HepG2 (cell line): ENCODE results near the gene DEFB112. TPM values are rescaled to one million over a fixed set of nuclear protein-coding genes. Genes with fewer than 3 reads are reported as not detected.

Experiments used
- BHLHE40 ChIP-seq: IDR thresholded peaks from 2 replicates; pipeline ENCODE4 v1.6.1; 2011; ENCODE audit warnings: low read length, improper control_type of control experiment
- CBX1 ChIP-seq: IDR thresholded peaks from one replicate; pipeline ENCODE4 v1.6.1; 2016; ENCODE audit warnings: antibody characterized with exemption, low read depth
- CSRNP1 ChIP-seq: sonication (generic); formaldehyde crosslinking; IDR thresholded peaks from 2 replicates; pipeline ENCODE4 v1.8.1; 2023; ENCODE audit warnings: mild to moderate bottlenecking, missing genetic modification reagents
- DR1 ChIP-seq: sonication (generic); formaldehyde crosslinking; IDR thresholded peaks from 2 replicates; pipeline ENCODE4 v1.8.0; 2021; ENCODE audit warnings: mild to moderate bottlenecking, missing genetic modification reagents, inconsistent platforms
- ESRRA ChIP-seq: sonication (generic); formaldehyde crosslinking; IDR thresholded peaks from 2 replicates; pipeline ENCODE4 v1.5.1; 2020; ENCODE audit warnings: mild to moderate bottlenecking, low read depth, missing genetic modification reagents
- HES4 ChIP-seq: sonication (generic); formaldehyde crosslinking; IDR thresholded peaks from 2 replicates; pipeline ENCODE4 v1.9.0; 2021; ENCODE audit warnings: mild to moderate bottlenecking, missing genetic modification reagents, borderline replicate concordance
- JUN ChIP-seq: sonication (generic); formaldehyde crosslinking; IDR thresholded peaks from 2 replicates; pipeline ENCODE4 v1.4.0; 2020; ENCODE audit warnings: mild to moderate bottlenecking, missing genetic modification reagents
- KAT2B ChIP-seq: fragments of 150-350 bp; IDR thresholded peaks from 2 replicates; pipeline ENCODE4 v1.6.1; 2014; ENCODE audit warnings: low read depth, low read length, borderline replicate concordance
- MEIS2 ChIP-seq: sonication (generic); formaldehyde crosslinking; IDR thresholded peaks from 2 replicates; pipeline ENCODE4 v1.9.0; 2021; ENCODE audit warnings: mild to moderate bottlenecking, missing genetic modification reagents
- NR2C2 ChIP-seq: sonication (generic); formaldehyde crosslinking; IDR thresholded peaks from 2 replicates; pipeline ENCODE4 v1.4.0; 2020; ENCODE audit warnings: missing genetic modification reagents, mild to moderate bottlenecking, moderate library complexity, borderline replicate concordance
- RFX3 ChIP-seq: IDR thresholded peaks from 2 replicates; pipeline ENCODE4 v1.6.1; 2016; ENCODE audit warnings: missing biosample characterization, missing genetic modification reagents
- UBTF ChIP-seq: sonication (generic); formaldehyde crosslinking; IDR thresholded peaks from 2 replicates; pipeline ENCODE4 v1.4.0; 2020; ENCODE audit warnings: mild to moderate bottlenecking, missing genetic modification reagents
- ZBTB34 ChIP-seq: sonication (generic); formaldehyde crosslinking; IDR thresholded peaks from 2 replicates; pipeline ENCODE4 v1.8.0; 2022; ENCODE audit warnings: mild to moderate bottlenecking, missing genetic modification reagents
- ZNF207 ChIP-seq: fragments of 450-650 bp; IDR thresholded peaks from 2 replicates; pipeline ENCODE4 v1.6.1; 2016; ENCODE audit warnings: antibody characterized with exemption, borderline replicate concordance
- ZNF329 ChIP-seq: sonication (generic); formaldehyde crosslinking; IDR thresholded peaks from 2 replicates; pipeline ENCODE4 v1.9.0; 2021; ENCODE audit warnings: low read depth, mild to moderate bottlenecking, missing genetic modification reagents
- ZNF337 ChIP-seq: sonication (generic); formaldehyde crosslinking; IDR thresholded peaks from 2 replicates; pipeline ENCODE4 v1.5.1; 2020; ENCODE audit warnings: missing genetic modification reagents, low read depth, mild to moderate bottlenecking, borderline replicate concordance
- ZNF430 ChIP-seq: sonication (generic); formaldehyde crosslinking; IDR thresholded peaks from 2 replicates; pipeline ENCODE4 v1.9.0; 2021; ENCODE audit warnings: mild to moderate bottlenecking, missing genetic modification reagents
- polyA plus RNA-seq, 8 experiments: library from polyadenylated mRNA; depleted of rRNA in 3 of 8; stranded (reverse) in 7 of 8; unstranded in 1 of 8; fragments of >200 nt; fragmentation: Illumina TruSeq in 4 of 8; extraction: Trizol in 4 of 8; gene quantifications; 2 replicates each; pipeline versions ENCODE4 v1.2.1 to v1.2.3, GENCODE V29; 2011 to 2016; ENCODE audit warnings: low read depth in 4 of 8, missing spikeins in 1 of 8, mixed read lengths in 1 of 8; ENCODE audit not compliant: insufficient read depth in 1 of 8
- total RNA-seq, 5 experiments: library from RNA; depleted of rRNA; stranded (reverse); fragments of >200 nt; fragmentation: Illumina TruSeq; extraction: Trizol; gene quantifications; 2 replicates each; pipeline ENCODE4 v1.2.3, GENCODE V29; 2016; ENCODE audit warnings: low read depth in 1 of 5

Gene DEFB112
- total and polyA plus RNA-seq, 2 of the 13 experiments (the other 11 are each of a cell fraction or from before 2014, with no cell fraction given), result not detected

GRCh38 chr6:50093116-50093937 is 43.6 kb upstream of the DEFB112 start (continued):
- no peak for TF ChIP-seq HES4 (CRISPR knock-in tag)
- TF ChIP-seq CBX1, result no peak
- TF ChIP-seq DR1 (CRISPR knock-in tag), result no peak
- TF ChIP-seq ESRRA, result peak; percentile 72; the same call in 1 of the 2 replicates
- no peak for TF ChIP-seq KAT2B
- peak; percentile 45; the same call in 1 of the 2 replicates for TF ChIP-seq NR2C2 (CRISPR knock-in tag)
- TF ChIP-seq ZNF329 (CRISPR knock-in tag), result no peak
- no peak for TF ChIP-seq ZNF207
- peak; percentile 100 for TF ChIP-seq MEIS2 (CRISPR knock-in tag)
- 0 out of 2 replicates have a peak, but pooled peaks have one; percentile 40 for TF ChIP-seq ZNF430 (CRISPR knock-in tag)
- TF ChIP-seq BHLHE40, result 0 out of 2 replicates have a peak, but pooled peaks have one; percentile 15
- TF ChIP-seq CSRNP1, result no peak
- no peak for TF ChIP-seq RFX3
- TF ChIP-seq JUN (CRISPR knock-in tag), result no peak
- TF ChIP-seq ZNF337 (CRISPR knock-in tag), result no peak
- no peak for TF ChIP-seq UBTF
- TF ChIP-seq ZBTB34, result 0 out of 2 replicates have a peak, but pooled peaks have one; percentile 29
